AG04450 (cell line): ENCODE data around the gene XRCC5. TPM values are rescaled to one million over a fixed set of nuclear protein-coding genes. Genes with fewer than 3 reads are reported as not detected.
A peak's percentile ranks its signal among the peaks of the same experiment; 100 is the strongest.

Experiments used
- CTCF ChIA-PET: fragments of 300-600, 350-600 bp; formaldehyde crosslinking; extraction: SDS; loops from one replicate; lab custom pipeline; 2022; ENCODE audit warnings: antibody characterized with exemption, inconsistent platforms; lab: Charles Lee
- POLR2A ChIA-PET: fragments of 350-600 bp; formaldehyde crosslinking; extraction: SDS; loops from one replicate; lab custom pipeline; 2021; ENCODE audit warnings: antibody characterized with exemption, inconsistent platforms; lab: Yijun Ruan, JAX
- DNase-seq: peaks from one replicate; pipeline ENCODE4 v3.0.0-alpha.2; 2011; ENCODE audit warnings: low read depth, low spot score
- H3K27ac ChIP-seq: one replicate; pipeline ENCODE4 v1.5.1; 2012; ENCODE audit warnings: low read depth, low read length, control low read depth
- H3K27me3 ChIP-seq: one replicate; pipeline ENCODE4 v1.6.0; 2012; ENCODE audit warnings: low read length; ENCODE audit not compliant: control insufficient read depth, insufficient read depth
- H3K4me3 ChIP-seq: 2 replicates; pipeline ENCODE4 v1.5.1; 2011; ENCODE audit warnings: mild to moderate bottlenecking, low read depth, low read length, control low read depth
- H3K9me3 ChIP-seq: 2 replicates; pipeline ENCODE4 v1.5.1; 2012; ENCODE audit warnings: low read length; ENCODE audit not compliant: control insufficient read depth, insufficient read depth
- polyA plus RNA-seq: library from polyadenylated mRNA; depleted of rRNA; stranded (reverse); fragments of >200 nt; gene quantifications from 2 replicates; pipeline ENCODE4 v1.2.3, GENCODE V29; 2011
- TF ChIP-seq, protein P1 (sequence below): IDR thresholded peaks from 2 replicates; pipeline ENCODE4 v1.5.1; 2011; ENCODE audit warnings: low read depth, low read length, control low read depth, inconsistent platforms

The XRCC5 gene
- polyA plus RNA-seq, 1 experiment, result 471 TPM

DNA sequence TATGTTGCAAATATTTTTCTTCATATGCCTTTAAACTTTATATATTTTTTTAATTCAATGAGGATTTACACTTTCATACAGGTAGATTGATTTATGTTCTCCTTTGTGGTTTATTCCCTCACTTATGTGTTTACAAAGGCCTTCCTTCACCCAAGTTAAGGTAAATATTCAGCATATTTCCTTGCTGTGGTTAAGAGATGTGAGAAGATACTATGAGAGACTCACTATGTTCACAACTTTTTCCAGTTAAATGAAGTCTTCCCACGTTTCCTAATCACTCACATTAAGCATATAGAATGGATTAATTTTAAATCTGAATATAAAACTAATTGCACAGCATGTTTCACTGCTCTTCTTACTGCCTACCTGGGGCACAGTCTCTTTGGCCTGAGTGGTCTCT, 28.1 kb upstream of the XRCC5 start:
- no peaks in the 10 kb centered on the region; the same call in 1 of the 2 replicates for H3K9me3 ChIP-seq
- H3K27me3 ChIP-seq, result no peaks in the 10 kb centered on the region
- POLR2A ChIA-PET, result interaction anchor here (0.6 to 1.1 kb wide), 3 partner anchors 20 to 33 kb away, joined by 3 to 6 read pairs (median 6); partner anchors contain the start of gene XRCC5
- TF ChIP-seq, protein P1, sequence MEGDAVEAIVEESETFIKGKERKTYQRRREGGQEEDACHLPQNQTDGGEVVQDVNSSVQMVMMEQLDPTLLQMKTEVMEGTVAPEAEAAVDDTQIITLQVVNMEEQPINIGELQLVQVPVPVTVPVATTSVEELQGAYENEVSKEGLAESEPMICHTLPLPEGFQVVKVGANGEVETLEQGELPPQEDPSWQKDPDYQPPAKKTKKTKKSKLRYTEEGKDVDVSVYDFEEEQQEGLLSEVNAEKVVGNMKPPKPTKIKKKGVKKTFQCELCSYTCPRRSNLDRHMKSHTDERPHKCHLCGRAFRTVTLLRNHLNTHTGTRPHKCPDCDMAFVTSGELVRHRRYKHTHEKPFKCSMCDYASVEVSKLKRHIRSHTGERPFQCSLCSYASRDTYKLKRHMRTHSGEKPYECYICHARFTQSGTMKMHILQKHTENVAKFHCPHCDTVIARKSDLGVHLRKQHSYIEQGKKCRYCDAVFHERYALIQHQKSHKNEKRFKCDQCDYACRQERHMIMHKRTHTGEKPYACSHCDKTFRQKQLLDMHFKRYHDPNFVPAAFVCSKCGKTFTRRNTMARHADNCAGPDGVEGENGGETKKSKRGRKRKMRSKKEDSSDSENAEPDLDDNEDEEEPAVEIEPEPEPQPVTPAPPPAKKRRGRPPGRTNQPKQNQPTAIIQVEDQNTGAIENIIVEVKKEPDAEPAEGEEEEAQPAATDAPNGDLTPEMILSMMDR, result no peak
- H3K27ac ChIP-seq, result no peak overlapping the region
- CTCF ChIA-PET, result interaction anchor here (0.9 kb wide), 1 partner anchor 47 kb away, joined by 5 read pairs; no protein-coding TSS in a partner anchor
- peak overlapping the region; percentile 89 for H3K4me3 ChIP-seq
- DNase-seq, result no peak

DNA sequence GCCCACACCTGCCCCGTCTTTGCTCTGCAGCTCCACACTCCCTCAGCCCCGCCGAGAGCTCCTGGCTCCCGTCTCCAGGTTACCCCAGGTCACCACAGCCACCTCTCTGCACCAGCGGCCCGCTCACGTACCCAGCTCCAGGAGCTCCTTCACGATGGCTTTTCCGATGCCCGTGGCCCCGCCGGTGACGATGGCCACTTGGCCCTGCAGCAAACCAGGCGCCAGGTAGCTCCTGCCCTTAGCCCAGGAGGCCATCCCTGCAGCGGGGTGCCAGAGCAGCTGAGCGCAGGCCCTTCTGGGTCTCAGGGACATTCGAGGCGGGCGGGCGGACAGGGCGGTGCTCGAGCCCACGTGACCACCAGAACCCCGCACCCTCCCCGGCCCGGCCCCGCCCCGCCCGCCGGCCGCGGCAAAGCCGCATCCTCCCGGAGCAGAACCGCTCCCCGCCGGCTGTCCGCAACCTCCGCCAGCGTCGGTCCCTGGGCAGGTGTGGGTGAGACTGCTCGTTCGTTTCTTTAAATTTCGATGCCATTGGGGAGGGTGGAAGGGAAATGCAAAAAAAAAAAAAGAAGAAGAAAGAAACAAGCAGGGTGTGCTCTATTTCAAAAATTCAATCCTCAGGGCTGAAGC, 27.5 kb upstream of the XRCC5 start, which contains the start of the genes PECR and TMEM169:
PECR (minus strand) TSS at position 323 of the 630 bp plus-strand sequence; CDS start at position 255, 68 bp downstream.
TMEM169 (plus strand) TSS at position 433 of the 630 bp plus-strand sequence. CDS start 14,045 bp downstream, outside the sequence.
- H3K9me3 ChIP-seq, result no peaks in the 10 kb centered on the region; the same call in 1 of the 2 replicates
- CTCF ChIA-PET, result interaction anchor here (0.7 to 0.9 kb wide), 2 partner anchors 48 to 810 kb away, joined by 4 to 5 read pairs; no protein-coding TSS in a partner anchor
- TF ChIP-seq, protein P1, result no peak
- POLR2A ChIA-PET, result interaction anchor here (0.6 to 1.1 kb wide), 3 partner anchors 20 to 33 kb away, joined by 3 to 6 read pairs (median 6); partner anchors contain the start of gene XRCC5
- H3K27ac ChIP-seq, result no peak within 1 kb of the TSS
- peak within 1 kb of the TSS; percentile 89 for H3K4me3 ChIP-seq
- no peaks in the 10 kb centered on the region for H3K27me3 ChIP-seq
- no peak for DNase-seq

DNA sequence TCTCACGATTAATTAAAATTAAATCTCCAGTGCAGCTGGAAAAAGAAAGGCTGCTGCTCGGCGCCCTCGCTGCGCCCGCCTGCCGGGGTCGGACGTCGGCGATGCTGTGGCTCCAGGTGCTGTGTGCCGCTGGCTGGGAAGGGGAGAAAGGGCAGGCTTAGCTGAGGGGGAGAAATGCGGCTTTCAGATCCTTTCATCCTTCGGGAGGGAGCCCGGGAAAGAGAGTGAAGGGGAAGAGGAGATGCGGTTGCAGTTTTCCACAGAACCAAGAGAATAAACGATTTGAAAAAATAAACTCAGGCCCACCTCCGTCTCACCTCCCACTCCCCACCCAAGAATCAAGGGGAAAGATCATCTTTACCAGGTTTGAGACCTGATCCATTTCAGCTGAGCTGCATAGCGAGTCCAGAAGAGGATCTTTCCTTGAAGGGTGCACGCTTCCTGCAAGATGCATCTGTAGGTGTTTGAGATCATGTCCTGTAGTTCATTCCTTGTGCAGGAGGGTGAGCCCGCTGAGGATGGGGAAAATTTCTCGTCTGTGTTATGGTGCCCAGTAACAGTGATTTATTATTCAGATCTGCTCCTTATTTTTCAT, 26.9 kb upstream of the XRCC5 start:
- Histone ChIP-seq H3K9me3 (no peaks in the 10 kb centered on the region; the same call in 1 of the 2 replicates), H3K27me3 (no peaks in the 10 kb centered on the region), H3K4me3 (peak overlapping the region; percentile 89), H3K27ac (no peak overlapping the region)
- DNase-seq, result no peak
- ChIA-PET CTCF (interaction anchor here (0.7 kb wide), 1 partner anchor 810 kb away, joined by 4 read pairs; no protein-coding TSS in a partner anchor), POLR2A (interaction anchor here (1.1 kb wide), 1 partner anchor 27 kb away, joined by 6 read pairs; the partner anchor contains the start of gene XRCC5)
- TF ChIP-seq, protein P1, result no peak

DNA sequence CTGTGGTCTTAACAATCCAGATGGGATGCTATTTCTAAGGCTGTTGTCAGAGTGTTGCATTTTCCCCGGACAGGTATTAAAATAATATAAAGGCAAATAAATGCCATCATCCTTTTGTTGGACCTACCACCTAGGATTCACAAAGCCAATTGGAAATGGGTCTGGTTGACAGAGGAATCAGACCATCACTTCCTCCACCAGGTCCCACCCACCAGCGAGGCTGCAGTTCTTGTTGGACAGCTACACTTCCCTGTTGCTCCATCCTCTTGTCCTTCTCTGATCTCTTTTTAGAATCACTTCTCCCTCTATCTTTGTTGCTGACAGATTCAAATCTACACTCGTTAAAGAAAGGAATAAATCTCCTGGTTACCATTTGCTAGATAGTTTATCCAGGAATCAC, 26.3 kb upstream of the XRCC5 start:
- CTCF ChIA-PET, result interaction anchor here (1.4 to 1.5 kb wide), 2 partner anchors 27 to 49 kb away, joined by 5 to 7 read pairs; no protein-coding TSS in a partner anchor

More for the DNA sequence above, 26.3 kb upstream of the XRCC5 start:
- DNase-seq, result no peak
- H3K9me3 ChIP-seq, result no peaks in the 10 kb centered on the region; the same call in 1 of the 2 replicates
- TF ChIP-seq, protein P1, result no peak
- no peak overlapping the region for H3K27ac ChIP-seq
- no peaks in the 10 kb centered on the region for H3K27me3 ChIP-seq
- no peak overlapping the region for H3K4me3 ChIP-seq
- POLR2A ChIA-PET, result no interaction called here
